ENCODE data around the gene TACR1. TPM values are rescaled to one million over a fixed set of nuclear protein-coding genes. Genes with fewer than 3 reads are reported as not detected.
"Not testable (repeated sequence)": the region's sequence is repeated elsewhere in the genome, so short reads cannot be mapped to it uniquely, and the experiment has no call there.

Gene TACR1
- total RNA-seq, 1 donor from 2014 or later: 9.7 TPM

GRCh38 chr2:75157435-75157834, 41.9 kb downstream of the TACR1 start:
- intact Hi-C loops (cut with DNase I): no loop called here
- ATAC-seq (no peak), DNase-seq (ENCODE audit: low spot score) (no peak)

GRCh38 chr2:75155115-75155514, 44.2 kb downstream of the TACR1 start:
- intact Hi-C loops (cut with DNase I): no loop called here
- DNase-seq (ENCODE audit: low spot score): no peak

GRCh38 chr2:75153221-75153620, 46.1 kb downstream of the TACR1 start:
- no peak for ATAC-seq
- intact Hi-C loops (cut with DNase I): no loop called here
- no peak for DNase-seq (ENCODE audit: low spot score)

More at GRCh38 chr2:75155115-75155514, 44.2 kb downstream of the TACR1 start:
- no peak for ATAC-seq

GRCh38 chr2:75152243-75152642, 47.1 kb downstream of the TACR1 start:
- intact Hi-C loops (cut with DNase I); DNase-seq (ENCODE audit: low spot score); ATAC-seq: not testable (repeated sequence)

GRCh38 chr2:75147884-75148283, 51.4 kb downstream of the TACR1 start:
- intact Hi-C loops (cut with DNase I); DNase-seq (ENCODE audit: low spot score); ATAC-seq: not testable (repeated sequence)

- no peak for ATAC-seq
- intact Hi-C loops (cut with DNase I): no loop called here
These were observed 52.6 kb downstream of the TACR1 start for GRCh38 chr2:75146606-75147332.

GRCh38 chr2:75146221-75146605, 53.1 kb downstream of the TACR1 start:
- DNase-seq (ENCODE audit: low spot score); intact Hi-C loops (cut with DNase I); ATAC-seq: not testable (repeated sequence)

More at GRCh38 chr2:75146606-75147332, 52.6 kb downstream of the TACR1 start:
- no peak for DNase-seq (ENCODE audit: low spot score)

GRCh38 chr2:75142081-75142480, 57.2 kb downstream of the TACR1 start:
- no peak for DNase-seq (ENCODE audit: low spot score)
- ATAC-seq: peak; percentile 87
- intact Hi-C loops (cut with DNase I): no loop called here

GRCh38 chr2:75140288-75140687, 59.0 kb downstream of the TACR1 start:
- intact Hi-C loops (cut with DNase I): no loop called here
- DNase-seq (ENCODE audit: low spot score) (no peak), ATAC-seq (no peak)

GRCh38 chr2:75139171-75139570, 60.1 kb downstream of the TACR1 start:
- intact Hi-C loops (cut with DNase I): no loop called here
- no peak for ATAC-seq
- no peak for DNase-seq (ENCODE audit: low spot score)

GRCh38 chr2:75138528-75138927, 60.8 kb downstream of the TACR1 start:
- intact Hi-C loops (cut with DNase I): no loop called here
- ATAC-seq: no peak

GRCh38 chr2:75135776-75136400, 63.4 kb downstream of the TACR1 start:
- DNase-seq (ENCODE audit: low spot score) (no peak), ATAC-seq (no peak)
- intact Hi-C loops (cut with DNase I): no loop called here

More at GRCh38 chr2:75138528-75138927, 60.8 kb downstream of the TACR1 start:
- DNase-seq (ENCODE audit: low spot score): no peak

GRCh38 chr2:75134860-75135259, 64.5 kb downstream of the TACR1 start:
- ATAC-seq: no peak
- intact Hi-C loops (cut with DNase I): no loop called here
- no peak for DNase-seq (ENCODE audit: low spot score)

GRCh38 chr2:75133621-75134570, 65.4 kb downstream of the TACR1 start:
- intact Hi-C loops (cut with DNase I): no loop called here
- ATAC-seq (no peak), DNase-seq (ENCODE audit: low spot score) (no peak)

- intact Hi-C loops (cut with DNase I): no loop called here
- DNase-seq (ENCODE audit: low spot score): no peak
- no peak for ATAC-seq
These were observed 69.1 kb downstream of the TACR1 start for GRCh38 chr2:75130171-75130570.

GRCh38 chr2:75123876-75124275, 75.4 kb downstream of the TACR1 start:
- DNase-seq (ENCODE audit: low spot score) (no peak), ATAC-seq (no peak)
- intact Hi-C loops (cut with DNase I): no loop called here

- no peak for DNase-seq (ENCODE audit: low spot score)
- intact Hi-C loops (cut with DNase I): no loop called here
- ATAC-seq: no peak
These were observed 86.0 kb downstream of the TACR1 start for GRCh38 chr2:75113231-75113869.

- ATAC-seq (peak; percentile 66), DNase-seq (ENCODE audit: low spot score) (no peak)
- intact Hi-C loops (cut with DNase I): no loop called here
These were observed 90.3 kb downstream of the TACR1 start for GRCh38 chr2:75108937-75109482.

- intact Hi-C loops (cut with DNase I): no loop called here
- ATAC-seq (no peak), DNase-seq (ENCODE audit: low spot score) (no peak)
These were observed 97.3 kb downstream of the TACR1 start for GRCh38 chr2:75102011-75102410.
